Islet of Langerhans (tissue), 1 donor: ENCODE data around the gene ASCC1.

Source experiments
- FAIRE-seq: peaks from one replicate; lab custom pipeline; 2011; peaks lifted over from hg19 to GRCh38; lab: Jason Lieb, UNC

Gene ASCC1

GRCh38 chr10:72081772-72082590 lies 134.1 kb downstream of the ASCC1 start:
- no peak for FAIRE-seq

GRCh38 chr10:72081210-72081609 lies 134.9 kb downstream of the ASCC1 start:
- FAIRE-seq = no peak

GRCh38 chr10:72080042-72080975 lies 135.8 kb downstream of the ASCC1 start:
- FAIRE-seq = no peak

GRCh38 chr10:72079356-72079755 lies 136.7 kb downstream of the ASCC1 start:
- FAIRE-seq = no peak

- FAIRE-seq = no peak
Observed at GRCh38 chr10:72077275-72077990, 138.6 kb downstream of the ASCC1 start.

GRCh38 chr10:72076756-72077155 lies 139.3 kb downstream of the ASCC1 start:
- FAIRE-seq = no peak

- FAIRE-seq = no peak
Observed at GRCh38 chr10:72075376-72076115, 140.5 kb downstream of the ASCC1 start.

- no peak for FAIRE-seq
Observed at GRCh38 chr10:72074574-72075375, 141.3 kb downstream of the ASCC1 start.

- no peak for FAIRE-seq
Observed at GRCh38 chr10:72073708-72074573, 142.1 kb downstream of the ASCC1 start.

- FAIRE-seq = no peak
Observed at GRCh38 chr10:72072639-72073038, 143.4 kb downstream of the ASCC1 start.

GRCh38 chr10:72072046-72072445 lies 144.0 kb downstream of the ASCC1 start:
- no peak for FAIRE-seq

GRCh38 chr10:72069751-72070526 lies 146.1 kb downstream of the ASCC1 start:
- no peak for FAIRE-seq

GRCh38 chr10:72068901-72069446 lies 147.1 kb downstream of the ASCC1 start:
- FAIRE-seq = no peak

- no peak for FAIRE-seq
Observed at GRCh38 chr10:72068126-72068765, 147.8 kb downstream of the ASCC1 start.

GRCh38 chr10:72067463-72068125 lies 148.5 kb downstream of the ASCC1 start:
- no peak for FAIRE-seq

- FAIRE-seq = no peak
Observed at GRCh38 chr10:72066318-72067284, 149.5 kb downstream of the ASCC1 start.
